ENCODE data around the gene TCF12.

Gene TCF12

GRCh38 chr15:56984681-56985481 is 66.4 kb downstream of the TCF12 start:
- no peak overlapping the region for H3K9ac ChIP-seq (ENCODE audit: insufficient read length, low read depth)
- H3K36me3 ChIP-seq (ENCODE audit: insufficient read depth, insufficient read length, low read length): no peaks in the 10 kb centered on the region
- H3K9me3 ChIP-seq (ENCODE audit: insufficient read depth, low read length): no peaks in the 10 kb centered on the region
- no peak for DNase-seq (ENCODE audit: low read depth, low spot score)
- no peak overlapping the region for H3K4me3 ChIP-seq (ENCODE audit: insufficient read length, low read depth)
- no peaks in the 10 kb centered on the region for H3K27me3 ChIP-seq (ENCODE audit: insufficient read depth, insufficient read length)
- no peak for TF ChIP-seq SUZ12 (IDR thresholded peaks at IDR 0.05; ENCODE audit: extremely low read depth, insufficient read depth, insufficient read length)
- no peak for TF ChIP-seq ZNF274 (IDR thresholded peaks at IDR 0.05; ENCODE audit: low read depth, low read length)
- TF ChIP-seq YY1 (IDR thresholded peaks at IDR 0.05; ENCODE audit: insufficient read depth, insufficient read length): no peak
- no peaks in the 10 kb centered on the region for H3K4me1 ChIP-seq (ENCODE audit: insufficient read depth, insufficient read length)

GRCh38 chr15:56985856-56986255 is 67.4 kb downstream of the TCF12 start:
- Histone ChIP-seq H3K9me3 (ENCODE audit: insufficient read depth, low read length) (no peaks in the 10 kb centered on the region), H3K4me1 (ENCODE audit: insufficient read depth, insufficient read length) (no peaks in the 10 kb centered on the region), H3K9ac (ENCODE audit: insufficient read length, low read depth) (no peak overlapping the region), H3K27me3 (ENCODE audit: insufficient read depth, insufficient read length) (no peaks in the 10 kb centered on the region), H3K36me3 (ENCODE audit: insufficient read depth, insufficient read length, low read length) (no peaks in the 10 kb centered on the region), H3K4me3 (ENCODE audit: insufficient read length, low read depth) (no peak overlapping the region)
- no peak for DNase-seq (ENCODE audit: low read depth, low spot score)
- no peak for TF ChIP-seq YY1 (IDR thresholded peaks at IDR 0.05; ENCODE audit: insufficient read depth, insufficient read length)
- no peak for TF ChIP-seq SUZ12 (IDR thresholded peaks at IDR 0.05; ENCODE audit: extremely low read depth, insufficient read depth, insufficient read length)

- H3K4me1 ChIP-seq (ENCODE audit: insufficient read depth, insufficient read length): no peaks in the 10 kb centered on the region
Measured at GRCh38 chr15:56987286-56987685, 68.8 kb downstream of the TCF12 start.

GRCh38 chr15:56988219-56988618 is 69.8 kb downstream of the TCF12 start:
- no peak overlapping the region for H3K4me3 ChIP-seq (ENCODE audit: insufficient read length, low read depth)
- H3K36me3 ChIP-seq (ENCODE audit: insufficient read depth, insufficient read length, low read length): peaks cover 2% of the 10 kb centered on the region
- no peak for DNase-seq (ENCODE audit: low read depth, low spot score)
- no peak overlapping the region for H3K9ac ChIP-seq (ENCODE audit: insufficient read length, low read depth)
- H3K27me3 ChIP-seq (ENCODE audit: insufficient read depth, insufficient read length): no peaks in the 10 kb centered on the region
- TF ChIP-seq YY1 (IDR thresholded peaks at IDR 0.05; ENCODE audit: insufficient read depth, insufficient read length): no peak
- TF ChIP-seq SUZ12 (IDR thresholded peaks at IDR 0.05; ENCODE audit: extremely low read depth, insufficient read depth, insufficient read length): no peak
- no peak for TF ChIP-seq ZNF274 (IDR thresholded peaks at IDR 0.05; ENCODE audit: low read depth, low read length)
- no peaks in the 10 kb centered on the region for H3K4me1 ChIP-seq (ENCODE audit: insufficient read depth, insufficient read length)
- no peaks in the 10 kb centered on the region for H3K9me3 ChIP-seq (ENCODE audit: insufficient read depth, low read length)

More at GRCh38 chr15:56987286-56987685, 68.8 kb downstream of the TCF12 start:
- H3K27me3 ChIP-seq (ENCODE audit: insufficient read depth, insufficient read length): no peaks in the 10 kb centered on the region
- TF ChIP-seq YY1 (IDR thresholded peaks at IDR 0.05; ENCODE audit: insufficient read depth, insufficient read length) (no peak), ZNF274 (IDR thresholded peaks at IDR 0.05; ENCODE audit: low read depth, low read length) (no peak), SUZ12 (IDR thresholded peaks at IDR 0.05; ENCODE audit: extremely low read depth, insufficient read depth, insufficient read length) (no peak)
- no peak overlapping the region for H3K4me3 ChIP-seq (ENCODE audit: insufficient read length, low read depth)
- DNase-seq (ENCODE audit: low read depth, low spot score): no peak
- H3K9ac ChIP-seq (ENCODE audit: insufficient read length, low read depth): no peak overlapping the region
- H3K36me3 ChIP-seq (ENCODE audit: insufficient read depth, insufficient read length, low read length): no peaks in the 10 kb centered on the region
- no peaks in the 10 kb centered on the region for H3K9me3 ChIP-seq (ENCODE audit: insufficient read depth, low read length)

GRCh38 chr15:56989411-56989924 is 71.0 kb downstream of the TCF12 start:
- TF ChIP-seq SUZ12 (IDR thresholded peaks at IDR 0.05; ENCODE audit: extremely low read depth, insufficient read depth, insufficient read length) (no peak), YY1 (IDR thresholded peaks at IDR 0.05; ENCODE audit: insufficient read depth, insufficient read length) (no peak)
- H3K4me1 ChIP-seq (ENCODE audit: insufficient read depth, insufficient read length): no peaks in the 10 kb centered on the region
- DNase-seq (ENCODE audit: low read depth, low spot score): no peak
- no peaks in the 10 kb centered on the region for H3K9me3 ChIP-seq (ENCODE audit: insufficient read depth, low read length)
- H3K27me3 ChIP-seq (ENCODE audit: insufficient read depth, insufficient read length): no peaks in the 10 kb centered on the region
- no peak overlapping the region for H3K9ac ChIP-seq (ENCODE audit: insufficient read length, low read depth)
- H3K4me3 ChIP-seq (ENCODE audit: insufficient read length, low read depth): no peak overlapping the region
- H3K36me3 ChIP-seq (ENCODE audit: insufficient read depth, insufficient read length, low read length): peaks cover 8% of the 10 kb centered on the region

- peaks cover 8% of the 10 kb centered on the region for H3K36me3 ChIP-seq (ENCODE audit: insufficient read depth, insufficient read length, low read length)
- TF ChIP-seq SUZ12 (IDR thresholded peaks at IDR 0.05; ENCODE audit: extremely low read depth, insufficient read depth, insufficient read length) (no peak), ZNF274 (IDR thresholded peaks at IDR 0.05; ENCODE audit: low read depth, low read length) (no peak)
- H3K9ac ChIP-seq (ENCODE audit: insufficient read length, low read depth): no peak overlapping the region
- H3K4me3 ChIP-seq (ENCODE audit: insufficient read length, low read depth): no peak overlapping the region
- DNase-seq (ENCODE audit: low read depth, low spot score): no peak
- H3K9me3 ChIP-seq (ENCODE audit: insufficient read depth, low read length): no peaks in the 10 kb centered on the region
- H3K4me1 ChIP-seq (ENCODE audit: insufficient read depth, insufficient read length): no peaks in the 10 kb centered on the region
- no peaks in the 10 kb centered on the region for H3K27me3 ChIP-seq (ENCODE audit: insufficient read depth, insufficient read length)
Measured at GRCh38 chr15:56991017-56991416, 72.6 kb downstream of the TCF12 start.

- TF ChIP-seq ZNF274 (IDR thresholded peaks at IDR 0.05; ENCODE audit: low read depth, low read length) (no peak), YY1 (IDR thresholded peaks at IDR 0.05; ENCODE audit: insufficient read depth, insufficient read length) (no peak), SUZ12 (IDR thresholded peaks at IDR 0.05; ENCODE audit: extremely low read depth, insufficient read depth, insufficient read length) (no peak)
- Histone ChIP-seq H3K4me3 (ENCODE audit: insufficient read length, low read depth) (no peak overlapping the region), H3K9ac (ENCODE audit: insufficient read length, low read depth) (no peak overlapping the region), H3K27me3 (ENCODE audit: insufficient read depth, insufficient read length) (no peaks in the 10 kb centered on the region), H3K4me1 (ENCODE audit: insufficient read depth, insufficient read length) (no peaks in the 10 kb centered on the region), H3K9me3 (ENCODE audit: insufficient read depth, low read length) (no peaks in the 10 kb centered on the region), H3K36me3 (ENCODE audit: insufficient read depth, insufficient read length, low read length) (peaks cover 8% of the 10 kb centered on the region)
- no peak for DNase-seq (ENCODE audit: low read depth, low spot score)
Measured at GRCh38 chr15:56992725-56993124, 74.3 kb downstream of the TCF12 start.
